ENCODE results near the gene PALM. TPM values are rescaled to one million over a fixed set of nuclear protein-coding genes. Genes with fewer than 3 reads are reported as not detected.

Gene PALM
- total RNA-seq, 4 donors from 2014 or later, result 42.8 to 119 (median 70.8) TPM

DNA sequence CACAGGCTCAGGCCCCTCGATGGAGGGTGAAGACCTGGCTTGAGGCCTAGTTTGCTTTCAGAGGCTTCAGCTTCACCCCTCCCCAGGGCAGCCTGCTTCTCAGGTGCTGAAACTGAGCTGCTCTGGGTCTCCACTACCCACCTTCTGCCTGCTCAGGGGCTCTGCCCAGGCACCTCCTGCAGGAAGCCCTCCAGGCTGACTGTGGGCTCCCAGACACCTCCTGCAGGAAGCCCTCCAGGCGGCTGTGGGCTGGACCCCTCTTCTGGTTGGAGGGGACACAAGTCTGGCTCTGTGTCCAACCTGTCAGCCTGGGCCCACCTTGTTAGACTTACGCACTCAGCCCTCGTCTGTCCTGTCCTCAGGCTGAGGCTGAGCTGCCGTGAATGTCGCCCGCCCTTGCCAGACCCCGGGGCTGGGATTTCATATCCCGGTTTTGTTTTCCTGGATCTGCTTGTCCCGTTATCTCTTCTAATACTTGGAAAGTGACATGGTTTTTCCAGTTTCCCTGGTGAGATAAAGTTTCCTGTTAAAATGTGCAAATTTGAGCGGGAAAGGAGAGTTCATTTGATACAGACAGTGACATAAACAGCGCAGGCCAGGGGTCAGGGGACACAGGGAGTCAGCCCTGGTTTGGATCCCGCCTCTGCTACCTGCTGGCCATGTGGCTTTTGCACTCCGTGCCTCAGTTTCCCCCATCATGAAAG is 21.4 kb downstream of the PALM start:
- peaks cover 10 to 26% (median 22%) of the 10 kb centered on the region in 4 donors for H3K4me1 ChIP-seq
- intact Hi-C loops (cut with DNase I), result no loop called here
- H3K4me3 ChIP-seq, result no peak overlapping the region
- no peak overlapping the region for H3K27ac ChIP-seq (replicated peaks in 1 of 4)
- no peaks in the 10 kb centered on the region for H3K9me3 ChIP-seq
- H3K27me3 ChIP-seq, result no peaks in the 10 kb centered on the region
- 81% methylated on average over 13 of the region's 14 CpGs for WGBS
- H3K36me3 ChIP-seq, result peaks cover 0 to 55% (median 41%) of the 10 kb centered on the region in 4 donors
- no peak for TF ChIP-seq POLR2A (IDR thresholded peaks at IDR 0.05; ENCODE audit: low read depth)
- no peak for TF ChIP-seq POLR2AphosphoS5 (IDR thresholded peaks at IDR 0.05)
- TF ChIP-seq CTCF (IDR thresholded peaks at IDR 0.05), result no peak
- no peak for TF ChIP-seq EP300 (IDR thresholded peaks at IDR 0.05)
- DNase-seq (ENCODE audit: extremely low spot score), result no peak

GRCh38 chr19:731000-731399 is 22.3 kb downstream of the PALM start:
- intact Hi-C loops (cut with DNase I), result no loop called here
- TF ChIP-seq POLR2AphosphoS5 (IDR thresholded peaks at IDR 0.05) (no peak), CTCF (IDR thresholded peaks at IDR 0.05) (no peak), EP300 (IDR thresholded peaks at IDR 0.05) (no peak), POLR2A (IDR thresholded peaks at IDR 0.05; ENCODE audit: low read depth) (no peak)
- H3K27ac ChIP-seq (replicated peaks in 1 of 4), result no peak overlapping the region
- H3K4me3 ChIP-seq, result no peak overlapping the region
- H3K27me3 ChIP-seq, result no peaks in the 10 kb centered on the region
- no peak for DNase-seq (ENCODE audit: extremely low spot score)
- peaks cover 0 to 56% (median 43%) of the 10 kb centered on the region in 4 donors for H3K36me3 ChIP-seq
- 89% methylated on average over 14 of the region's 16 CpGs for WGBS
- H3K4me1 ChIP-seq, result peaks cover 10 to 26% (median 22%) of the 10 kb centered on the region in 4 donors
- no peaks in the 10 kb centered on the region for H3K9me3 ChIP-seq

- H3K36me3 ChIP-seq, result peaks cover 0 to 56% (median 44%) of the 10 kb centered on the region in 4 donors
- intact Hi-C loops (cut with DNase I), result loop anchor here (2.0 kb wide), 1 partner anchor 24 kb away; the partner anchor contains the start of gene PALM
These were observed 23.7 kb downstream of the PALM start for GRCh38 chr19:732148-733069.

DNA sequence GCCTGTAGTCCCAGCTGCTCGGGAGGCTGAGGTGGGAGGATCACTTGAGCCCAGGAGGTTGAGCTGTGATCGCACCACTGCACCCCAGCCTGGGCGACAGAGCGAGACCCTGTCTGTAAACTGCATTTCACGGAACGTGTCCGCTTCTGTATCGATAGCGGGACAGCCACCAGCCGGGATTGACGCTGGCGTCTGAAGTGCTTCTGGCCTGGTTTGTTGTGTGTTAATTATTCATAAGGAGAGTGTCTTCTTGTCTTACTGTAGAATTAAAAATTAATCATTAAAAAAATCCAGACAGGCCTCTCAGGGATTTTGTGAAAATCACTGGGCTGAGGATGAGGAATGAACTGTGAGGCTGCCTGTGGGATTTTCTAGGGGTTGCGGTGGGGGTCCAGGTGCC is 26.0 kb downstream of the PALM start:
- Histone ChIP-seq H3K36me3 (peaks cover 0 to 50% (median 37%) of the 10 kb centered on the region in 4 donors), H3K27ac (replicated peaks in 1 of 4) (no peak overlapping the region), H3K4me3 (no peak overlapping the region), H3K9me3 (no peaks in the 10 kb centered on the region), H3K4me1 (peaks cover 0 to 17% (median 9%) of the 10 kb centered on the region in 4 donors), H3K27me3 (no peaks in the 10 kb centered on the region)
- intact Hi-C loops (cut with DNase I), result loop anchor here (1.0 kb wide), 1 partner anchor 69 kb away; no protein-coding TSS in a partner anchor
- DNase-seq (ENCODE audit: extremely low spot score), result no peak
- TF ChIP-seq POLR2A (IDR thresholded peaks at IDR 0.05; ENCODE audit: low read depth) (no peak), EP300 (IDR thresholded peaks at IDR 0.05) (no peak), CTCF (IDR thresholded peaks at IDR 0.05) (no peak), POLR2AphosphoS5 (IDR thresholded peaks at IDR 0.05) (no peak)
- 93% methylated on average over 13 of the region's 13 CpGs for WGBS

More at GRCh38 chr19:732148-733069, 23.7 kb downstream of the PALM start:
- DNase-seq (ENCODE audit: extremely low spot score), result no peak
- Histone ChIP-seq H3K9me3 (no peaks in the 10 kb centered on the region), H3K27me3 (no peaks in the 10 kb centered on the region), H3K27ac (replicated peaks in 1 of 4) (no peak overlapping the region), H3K4me1 (peaks cover 9 to 22% (median 17%) of the 10 kb centered on the region in 4 donors), H3K4me3 (no peak overlapping the region)
- 73% methylated on average over 23 of the region's 24 CpGs for WGBS
- TF ChIP-seq EP300 (IDR thresholded peaks at IDR 0.05) (no peak), CTCF (IDR thresholded peaks at IDR 0.05) (no peak), POLR2AphosphoS5 (IDR thresholded peaks at IDR 0.05) (no peak), POLR2A (IDR thresholded peaks at IDR 0.05; ENCODE audit: low read depth) (no peak)
